Measurements from ENCODE around the gene POMT1.

DNA sequence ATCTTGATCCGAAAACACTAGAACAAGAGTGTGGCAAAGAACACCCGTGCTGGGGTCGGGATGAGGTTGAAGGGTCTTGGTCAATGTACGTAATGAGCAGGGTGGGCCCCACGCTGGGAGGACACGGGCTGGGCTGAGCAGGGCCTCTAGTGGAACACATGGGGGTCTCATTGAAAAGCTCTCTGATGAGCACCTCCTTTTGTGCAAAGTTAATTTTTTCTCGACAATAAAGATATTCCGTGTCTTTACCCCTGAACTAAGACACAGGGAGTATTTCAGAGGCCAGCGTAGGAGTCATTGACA lies 20.3 kb downstream of the POMT1 start:
- TF ChIP-seq, protein P1, sequence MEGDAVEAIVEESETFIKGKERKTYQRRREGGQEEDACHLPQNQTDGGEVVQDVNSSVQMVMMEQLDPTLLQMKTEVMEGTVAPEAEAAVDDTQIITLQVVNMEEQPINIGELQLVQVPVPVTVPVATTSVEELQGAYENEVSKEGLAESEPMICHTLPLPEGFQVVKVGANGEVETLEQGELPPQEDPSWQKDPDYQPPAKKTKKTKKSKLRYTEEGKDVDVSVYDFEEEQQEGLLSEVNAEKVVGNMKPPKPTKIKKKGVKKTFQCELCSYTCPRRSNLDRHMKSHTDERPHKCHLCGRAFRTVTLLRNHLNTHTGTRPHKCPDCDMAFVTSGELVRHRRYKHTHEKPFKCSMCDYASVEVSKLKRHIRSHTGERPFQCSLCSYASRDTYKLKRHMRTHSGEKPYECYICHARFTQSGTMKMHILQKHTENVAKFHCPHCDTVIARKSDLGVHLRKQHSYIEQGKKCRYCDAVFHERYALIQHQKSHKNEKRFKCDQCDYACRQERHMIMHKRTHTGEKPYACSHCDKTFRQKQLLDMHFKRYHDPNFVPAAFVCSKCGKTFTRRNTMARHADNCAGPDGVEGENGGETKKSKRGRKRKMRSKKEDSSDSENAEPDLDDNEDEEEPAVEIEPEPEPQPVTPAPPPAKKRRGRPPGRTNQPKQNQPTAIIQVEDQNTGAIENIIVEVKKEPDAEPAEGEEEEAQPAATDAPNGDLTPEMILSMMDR (IDR thresholded peaks at IDR 0.05) = no peak
- TF ChIP-seq POLR2A (IDR thresholded peaks at IDR 0.05) = no peak

All from testis (tissue), 2 donors.